ENCODE measurements around the gene DNAJC16.

- TF ChIP-seq POLR2AphosphoS5 (IDR thresholded peaks at IDR 0.05) (no peak), CTCF (IDR thresholded peaks at IDR 0.05) (no peak), POLR2A (IDR thresholded peaks at IDR 0.05) (no peak), EP300 (IDR thresholded peaks at IDR 0.05) (no peak)
Measured at GRCh38 chr1:15592285-15592684, 65.6 kb downstream of the DNAJC16 start.

All from sigmoid colon (tissue), 4 donors.